Eye (tissue), 1 donor: ENCODE data around the gene NTN3.
"Not testable (repeated sequence)": the region's sequence is repeated elsewhere in the genome, so short reads cannot be mapped to it uniquely, and the experiment has no call there.

ENCODE experiments used
- DNase-seq: peaks from one replicate; pipeline ENCODE4 v3.0.0-alpha.2; 2015

The NTN3 gene

GRCh38 chr16:2441143-2441804 lies 29.8 kb upstream of the NTN3 start:
- not testable (repeated sequence) for DNase-seq

- no peak for DNase-seq
These were observed 27.5 kb upstream of the NTN3 start for GRCh38 chr16:2443555-2443954.

- no peak for DNase-seq
These were observed 23.0 kb upstream of the NTN3 start for GRCh38 chr16:2447920-2448583.

GRCh38 chr16:2449118-2449517 lies 22.0 kb upstream of the NTN3 start:
- no peak for DNase-seq

- DNase-seq, result no peak
These were observed 20.6 kb upstream of the NTN3 start for GRCh38 chr16:2450535-2450934.

- DNase-seq, result no peak
These were observed 20.1 kb upstream of the NTN3 start for GRCh38 chr16:2450975-2451381.

GRCh38 chr16:2451851-2452320 lies 19.2 kb upstream of the NTN3 start:
- DNase-seq, result no peak

GRCh38 chr16:2452650-2453049 lies 18.4 kb upstream of the NTN3 start:
- DNase-seq, result no peak

GRCh38 chr16:2455081-2455845 lies 15.8 kb upstream of the NTN3 start:
- DNase-seq, result no peak

- no peak for DNase-seq
These were observed 14.4 kb upstream of the NTN3 start for GRCh38 chr16:2456551-2457153.

GRCh38 chr16:2457267-2457666 lies 13.8 kb upstream of the NTN3 start:
- no peak for DNase-seq

GRCh38 chr16:2457946-2458345 lies 13.2 kb upstream of the NTN3 start:
- no peak for DNase-seq

GRCh38 chr16:2458887-2459646 lies 12.0 kb upstream of the NTN3 start:
- DNase-seq, result no peak

- peak; percentile 98 for DNase-seq
These were observed 11.3 kb upstream of the NTN3 start, which contains the start of gene TEDC2 for GRCh38 chr16:2459647-2460390. Gene TEDC2, plus strand, starts transcription at chr16:2460109. Its CDS starts 36 bp downstream, at chr16:2460145.

- no peak for DNase-seq
These were observed 10.7 kb upstream of the NTN3 start for GRCh38 chr16:2460391-2460713.

GRCh38 chr16:2460916-2461315 lies 10.2 kb upstream of the NTN3 start:
- DNase-seq, result no peak

GRCh38 chr16:2462031-2462866 lies 8.8 kb upstream of the NTN3 start:
- no peak for DNase-seq

- no peak for DNase-seq
These were observed 6.8 kb upstream of the NTN3 start for GRCh38 chr16:2464333-2464732.

- DNase-seq, result no peak
These were observed 5.3 kb upstream of the NTN3 start for GRCh38 chr16:2465653-2466415.
